A549 (cell line): ENCODE results near the gene LAMTOR2. TPM values are rescaled to one million over a fixed set of nuclear protein-coding genes. Genes with fewer than 3 reads are reported as not detected.
A peak's percentile ranks its signal among the peaks of the same experiment; 100 is the strongest.

ENCODE experiments used
- ATAC-seq, 2 experiments: fragments of 200-7000 bp in 1 of 2; fragments of >200 bp in 1 of 2; cut with Nextera tagmentation in 1 of 2; cut with Tn5 transposase in 1 of 2; 3 replicates each; pipeline versions ENCODE4 v1.8.0 to v1.9.1; 2018 to 2020; ENCODE audit warnings: mild to moderate bottlenecking in 1 of 2, moderate library complexity in 1 of 2
- CTCF ChIA-PET: fragments of 300-600 bp; sonication (Branson Sonifier 250); formaldehyde crosslinking; extraction: SDS; loops from one replicate; lab custom pipeline; 2021; ENCODE audit warnings: antibody characterized with exemption, inconsistent platforms; lab: Yijun Ruan, JAX
- POLR2A ChIA-PET: fragments of 350-600 bp; formaldehyde crosslinking; extraction: SDS; loops from one replicate; lab custom pipeline; 2021; ENCODE audit warnings: antibody characterized with exemption, inconsistent platforms; lab: Yijun Ruan, JAX
- DNase-seq, 2 experiments: peaks; one replicate each; pipeline versions ENCODE4 v3.0.0 to v3.0.0-alpha.2; 2011 to 2016; ENCODE audit warnings: low read depth in 1 of 2, low spot score in 1 of 2
- FAIRE-seq: peaks from 2 replicates; lab custom pipeline; 2011; peaks lifted over from hg19 to GRCh38; lab: Jason Lieb, UNC
- H3K27ac ChIP-seq, 2 experiments: fragments of >200 bp; sonication (Bioruptor Twin); formaldehyde crosslinking; 3 replicates each; pipeline ENCODE4 v1.5.1; 2016 to 2017
- H3K4me1 ChIP-seq: fragments of >200 bp; sonication (Bioruptor Twin); formaldehyde crosslinking; 3 replicates; pipeline ENCODE4 v1.6.1; 2016
- H3K4me2 ChIP-seq: fragments of >200 bp; sonication (Bioruptor Twin); formaldehyde crosslinking; 3 replicates; pipeline ENCODE4 v1.6.1; 2016
- H3K4me3 ChIP-seq: fragments of >200 bp; sonication (Bioruptor Twin); formaldehyde crosslinking; 3 replicates; pipeline ENCODE4 v1.5.1; 2016
- H3K9me3 ChIP-seq: fragments of >200 bp; sonication (Bioruptor Twin); formaldehyde crosslinking; 3 replicates; pipeline ENCODE4 v1.6.1; 2016
- ATOH8 ChIP-seq: fragments of 250-450 bp; sonication (Bioruptor Pico); IDR thresholded peaks from 2 replicates; pipeline ENCODE4 v1.5.0; 2020; ENCODE audit warnings: low read depth, mild to moderate bottlenecking, moderate library complexity
- CBX8 ChIP-seq: fragments of 200-600 bp; sonication (generic); IDR thresholded peaks from 2 replicates; pipeline ENCODE4 v1.6.1; 2016
- CEBPB ChIP-seq, 2 experiments: fragments of >200 bp in 1 of 2; sonication (Bioruptor Twin) in 1 of 2; formaldehyde crosslinking in 1 of 2; IDR thresholded peaks; 2 replicates each; pipeline ENCODE4 v1.6.1; 2012 to 2016
- CHD4 ChIP-seq: fragments of 200-600 bp; sonication (generic); IDR thresholded peaks from 2 replicates; pipeline ENCODE4 v1.6.1; 2016; ENCODE audit warnings: antibody characterized with exemption, mild to moderate bottlenecking, borderline replicate concordance
- EHMT2 ChIP-seq: fragments of 200-600 bp; sonication (generic); IDR thresholded peaks from 2 replicates; pipeline ENCODE4 v1.6.1; 2016; ENCODE audit warnings: antibody characterized with exemption, low read depth, mild to moderate bottlenecking, moderate library complexity
- EP300 ChIP-seq, 2 experiments: fragments of >200 bp; sonication (Bioruptor Twin); formaldehyde crosslinking; IDR thresholded peaks; 2 replicates in 1 of 2; 3 replicates in 1 of 2; pipeline ENCODE4 v1.6.1; 2016 to 2017
- FOSL2 ChIP-seq, 2 experiments: fragments of 450-650 bp in 1 of 2; fragments of >200 bp in 1 of 2; sonication (Bioruptor Twin) in 1 of 2; formaldehyde crosslinking; IDR thresholded peaks; 2 replicates each; pipeline versions ENCODE4 v1.5.0 to v1.6.1; 2016 to 2020; ENCODE audit warnings: mild to moderate bottlenecking in 1 of 2, moderate library complexity in 1 of 2
- HOXB5 ChIP-seq: fragments of 250-450 bp; sonication (Bioruptor Pico); IDR thresholded peaks from 2 replicates; pipeline ENCODE4 v1.5.0; 2020; ENCODE audit warnings: mild to moderate bottlenecking, moderate library complexity
- JUNB ChIP-seq: fragments of >200 bp; sonication (Bioruptor Twin); formaldehyde crosslinking; IDR thresholded peaks from 2 replicates; pipeline ENCODE4 v1.6.1; 2016
- KDM1A ChIP-seq: fragments of 200-600 bp; sonication (generic); IDR thresholded peaks from 2 replicates; pipeline ENCODE4 v1.6.1; 2016; ENCODE audit warnings: low read depth, mild to moderate bottlenecking
- MAFK ChIP-seq: fragments of 450-650 bp; IDR thresholded peaks from 2 replicates; pipeline ENCODE4 v1.6.1; 2014; ENCODE audit not compliant: partially characterized antibody
- MYC ChIP-seq: IDR thresholded peaks from 2 replicates; pipeline ENCODE4 v1.6.1; 2012; ENCODE audit warnings: mild to moderate bottlenecking, inconsistent platforms, low read length, improper control_type of control experiment, borderline replicate concordance
- NPAS2 ChIP-seq: fragments of 250-450 bp; sonication (Bioruptor Pico); IDR thresholded peaks from 2 replicates; pipeline ENCODE4 v1.8.0; 2022; ENCODE audit warnings: mild to moderate bottlenecking, moderate library complexity, borderline replicate concordance
- PHF8 ChIP-seq: fragments of 200-600 bp; sonication (generic); IDR thresholded peaks from 2 replicates; pipeline ENCODE4 v1.6.1; 2016; ENCODE audit warnings: low read depth, mild to moderate bottlenecking, antibody characterized with exemption, moderate library complexity, borderline replicate concordance
- POLR2A ChIP-seq: IDR thresholded peaks from 2 replicates; pipeline ENCODE4 v1.6.1; 2012; ENCODE audit warnings: mild to moderate bottlenecking, low read length
- RAD21 ChIP-seq, 2 experiments: fragments of >200 bp in 1 of 2; sonication (Bioruptor Twin) in 1 of 2; formaldehyde crosslinking in 1 of 2; IDR thresholded peaks in 1 of 2; conservative IDR thresholded peaks in 1 of 2; 2 replicates in 1 of 2; 3 replicates in 1 of 2; pipeline ENCODE4 v1.6.1; 2012 to 2018; ENCODE audit warnings: inconsistent platforms in 1 of 2
- RARB ChIP-seq: fragments of 250-450 bp; sonication (Bioruptor Pico); IDR thresholded peaks from 2 replicates; pipeline ENCODE4 v1.8.0; 2021; ENCODE audit warnings: mild to moderate bottlenecking, moderate library complexity
- RCOR1 ChIP-seq: fragments of 150-350 bp; IDR thresholded peaks from 2 replicates; pipeline ENCODE4 v1.6.1; 2014; ENCODE audit warnings: antibody characterized with exemption, low read length, low read depth
- REST ChIP-seq: fragments of 200-600 bp; sonication (generic); IDR thresholded peaks from 2 replicates; pipeline ENCODE4 v1.6.1; 2016; ENCODE audit warnings: antibody characterized with exemption, mild to moderate bottlenecking, moderate library complexity
- RNF2 ChIP-seq: fragments of 200-600 bp; sonication (generic); IDR thresholded peaks from 2 replicates; pipeline ENCODE4 v1.6.1; 2016; ENCODE audit warnings: low read depth, mild to moderate bottlenecking, antibody characterized with exemption, moderate library complexity, borderline replicate concordance
- ZC3H11A ChIP-seq: fragments of 450-650 bp; IDR thresholded peaks from 2 replicates; pipeline ENCODE4 v1.6.1; 2014; ENCODE audit warnings: antibody characterized with exemption, mild to moderate bottlenecking
- ZFP36 ChIP-seq: fragments of 450-650 bp; IDR thresholded peaks from 2 replicates; pipeline ENCODE4 v1.6.1; 2014; ENCODE audit warnings: borderline replicate concordance; ENCODE audit not compliant: partially characterized antibody
- WGBS: methylation state at CpG from one replicate; pipeline ENCODE4 v1.1.6; 2017; ENCODE audit errors: missing lambda C conversion rate; 5-methylcytosine and 5-hydroxymethylcytosine counted together
- polyA plus RNA-seq, 4 experiments: library from polyadenylated mRNA; depleted of rRNA in 3 of 4; stranded (reverse); fragments of >200 nt; fragmentation: RNase III in 1 of 4; extraction: RNeasy Plus Mini Kit Qiagen cat#74134 plus additional on column Dnase treatment in 1 of 4; gene quantifications; 2 replicates in 3 of 4; 3 replicates in 1 of 4; pipeline ENCODE4 v1.2.3, GENCODE V29; 2011 to 2017
- TF ChIP-seq, protein P1 (sequence below): IDR thresholded peaks from 2 replicates; pipeline ENCODE4 v1.6.1; 2012

Gene LAMTOR2
- polyA plus RNA-seq, 2 of the 4 experiments (the other 2 are of a cell fraction), result 63.0 to 171 TPM

GRCh38 chr1:156099282-156099681 lies 44.7 kb downstream of the LAMTOR2 start:
- TF ChIP-seq NPAS2 (CRISPR knock-in tag) (no peak), HOXB5 (no peak), RNF2 (no peak), ATOH8 (CRISPR knock-in tag) (no peak), JUNB (no peak), RARB (CRISPR knock-in tag) (no peak), KDM1A (no peak), CBX8 (no peak), RCOR1 (no peak), PHF8 (no peak), RAD21 (conservative IDR thresholded peaks at IDR 0.05 in 1 of 2, IDR thresholded peaks at IDR 0.05 in 1 of 2) (no peak), POLR2A (no peak), CEBPB (IDR thresholded peaks at IDR 0.05) (no peak), EP300 (IDR thresholded peaks at IDR 0.05) (no peak), MYC (no peak), ZC3H11A (no peak), EHMT2 (no peak), FOSL2 (IDR thresholded peaks at IDR 0.05) (no peak), FOSL2 (CRISPR knock-in tag; IDR thresholded peaks at IDR 0.05) (no peak), ZFP36 (no peak), MAFK (no peak)
- DNase-seq, result no peak
- Histone ChIP-seq H3K4me2 (no peak overlapping the region), H3K9me3 (no peaks in the 10 kb centered on the region), H3K4me1 (peaks cover 69% of the 10 kb centered on the region), H3K27ac (peak overlapping the region; percentile 17 to 91; a peak in 3 of 6 replicates), H3K4me3 (no peak overlapping the region)
- ATAC-seq, result no peak
- POLR2A ChIA-PET, result interaction anchor here (0.6 to 2.1 kb wide), 4 partner anchors 15 to 30 kb away, joined by 3 to 14 read pairs (median 6); partner anchors contain the start of gene LMNA
- whole genome bisulfite sequencing, result 78% methylated on average over 3 of the region's 3 CpGs
- FAIRE-seq, result no peak
- CTCF ChIA-PET, result interaction anchor here (1.0 to 29.4 kb wide), 7 partner anchors 8 to 125 kb away, joined by 3 to 2239 read pairs (median 5); partner anchors contain the start of genes LMNA, SEMA4A and SLC25A44

- ATAC-seq (no peak), DNase-seq (no peak)
- WGBS, result 38% methylated on average over 4 of the region's 4 CpGs
Measured at GRCh38 chr1:156100205-156100995, 45.8 kb downstream of the LAMTOR2 start.

More at GRCh38 chr1:156100205-156100995, 45.8 kb downstream of the LAMTOR2 start:
- H3K4me1 ChIP-seq, result peaks cover 78% of the 10 kb centered on the region
- TF ChIP-seq CHD4, result no peak
- TF ChIP-seq REST, result no peak
- TF ChIP-seq, protein P1, sequence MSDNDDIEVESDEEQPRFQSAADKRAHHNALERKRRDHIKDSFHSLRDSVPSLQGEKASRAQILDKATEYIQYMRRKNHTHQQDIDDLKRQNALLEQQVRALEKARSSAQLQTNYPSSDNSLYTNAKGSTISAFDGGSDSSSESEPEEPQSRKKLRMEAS, result 0 out of 2 replicates have a peak, but pooled peaks have one; percentile 5
- no peak for TF ChIP-seq RNF2
- H3K27ac ChIP-seq, result peak overlapping the region; percentile 48 to 92
- ChIA-PET CTCF (interaction anchor here (1.0 to 29.4 kb wide), 7 partner anchors 9 to 219 kb away, joined by 3 to 2239 read pairs (median 5); partner anchors contain the start of genes LMNA, SEMA4A and SLC25A44), POLR2A (interaction anchor here (0.6 to 1.6 kb wide), 4 partner anchors 14 to 237 kb away, joined by 3 to 9 read pairs (median 3); no protein-coding TSS in a partner anchor)
- FAIRE-seq, result no peak
- peak overlapping the region; percentile 43 for H3K4me2 ChIP-seq
- no peak overlapping the region for H3K4me3 ChIP-seq
- no peaks in the 10 kb centered on the region for H3K9me3 ChIP-seq
